Measurements from ENCODE around the gene FAM161A. TPM values are rescaled to one million over a fixed set of nuclear protein-coding genes. Genes with fewer than 3 reads are reported as not detected.

FAM161A gene
- polyA plus RNA-seq, 5 donors, result 20.0 to 31.4 (median 27.6) TPM

DNA sequence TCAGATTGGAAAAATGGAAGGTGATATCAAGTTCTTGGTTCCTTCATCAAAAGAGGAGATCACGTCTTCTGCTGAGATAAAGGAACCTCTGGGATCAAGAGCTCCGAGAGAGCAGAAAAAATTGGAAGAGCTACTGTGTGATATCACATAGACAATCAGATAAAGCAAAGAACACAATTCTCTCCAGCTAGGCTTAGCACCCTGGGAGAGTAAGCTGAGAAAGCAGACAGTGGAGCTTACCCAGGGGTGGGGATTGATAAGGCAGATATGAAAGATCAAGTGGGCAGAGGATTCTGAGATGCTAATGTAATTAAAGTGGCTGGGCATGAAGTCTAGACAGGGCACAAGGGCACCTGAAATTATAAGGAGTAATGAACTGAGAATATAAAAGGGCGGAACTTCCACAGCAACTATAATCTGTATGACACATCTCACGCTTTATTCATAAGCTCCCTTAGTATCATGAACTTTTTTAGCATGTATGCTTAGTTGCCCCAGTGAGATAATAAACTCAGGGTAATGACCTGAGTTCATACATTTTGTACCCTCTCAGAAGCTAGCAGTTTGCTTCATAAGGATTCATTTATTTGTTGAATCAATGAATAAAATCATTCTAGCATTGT is 65.8 kb downstream of the FAM161A start:
- DNase-seq, result no peak

GRCh38 chr2:61786876-61787275 is 67.0 kb downstream of the FAM161A start:
- no peak for DNase-seq

DNA sequence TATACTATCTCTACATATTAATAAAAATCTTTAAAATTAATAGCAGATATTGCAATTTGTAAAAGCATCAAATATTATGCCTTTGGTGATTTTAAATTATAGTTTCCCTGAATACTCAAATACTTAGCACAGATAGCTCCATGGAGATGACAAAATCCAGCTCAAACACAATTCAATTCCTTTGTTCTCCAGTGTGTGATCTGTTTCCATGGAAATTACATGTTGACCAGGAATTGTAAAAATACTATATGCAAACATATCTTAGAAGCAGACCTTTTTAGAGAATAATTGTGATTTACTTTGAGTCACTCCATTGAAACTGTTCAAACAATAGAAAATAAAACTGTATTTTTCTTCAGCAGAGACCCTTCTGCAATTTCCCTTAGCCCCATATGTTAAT is 68.3 kb downstream of the FAM161A start:
- DNase-seq, result no peak

DNA sequence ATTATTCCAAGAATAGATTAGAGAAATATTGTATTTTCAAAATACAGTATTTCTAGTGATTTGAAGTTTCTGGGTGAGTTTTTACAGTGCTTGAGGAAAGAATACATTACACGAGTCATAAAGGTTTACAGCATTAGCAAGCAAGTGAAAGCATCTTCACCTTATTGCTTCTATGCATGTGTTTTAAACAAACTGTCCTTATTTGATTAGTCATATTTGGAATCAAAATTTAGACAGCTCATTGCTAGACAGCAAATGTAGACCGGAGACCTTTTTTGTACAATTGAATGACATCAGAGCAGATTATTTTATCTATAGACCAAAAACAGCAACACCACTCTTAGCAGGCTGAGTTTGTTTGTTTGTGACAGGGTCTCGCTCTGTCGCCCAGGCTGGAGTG is 69.2 kb downstream of the FAM161A start:
- no peak for DNase-seq

DNA sequence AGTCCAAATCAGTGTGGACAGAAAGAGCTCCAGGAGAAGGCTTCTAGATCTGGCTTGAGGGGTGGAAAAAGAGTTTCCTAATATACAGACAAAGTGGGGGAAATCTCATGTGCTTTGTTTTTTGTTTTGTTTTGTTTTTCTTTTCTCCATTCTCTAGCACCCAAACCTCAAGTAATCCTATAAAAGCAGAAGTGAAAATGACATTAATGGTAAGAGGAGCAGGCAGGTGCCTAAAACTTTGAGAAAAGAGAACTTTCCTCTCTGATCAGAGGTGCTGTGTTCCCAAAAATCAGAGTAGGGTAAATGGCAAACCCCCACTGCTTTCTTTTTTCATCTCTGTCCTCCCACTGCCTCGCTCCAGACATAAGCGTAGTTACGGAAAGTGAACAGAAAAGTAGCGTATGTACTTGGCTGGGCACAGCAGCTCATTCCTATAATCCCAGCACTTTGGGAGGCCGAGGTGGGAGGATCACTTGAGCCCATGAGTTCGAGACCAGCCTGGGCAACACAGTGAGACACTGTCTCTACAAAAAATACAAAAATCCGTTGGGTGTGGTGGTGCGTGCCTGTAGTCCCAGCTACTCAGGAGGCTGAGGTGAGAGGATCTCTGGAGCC is 77.8 kb downstream of the FAM161A start:
- DNase-seq, result no peak

Other genes starting within 250 kb of the FAM161A start
- 100 to 1,000 TPM; 146 to 163 (median 153) TPM for gene CCT4, start 34.6 kb upstream of the FAM161A start, polyA plus RNA-seq (ENCODE audit: insufficient read depth in 1 of 5, insufficient read length in 5 of 5, low replicate concordance in 1 of 5)
- gene COMMD1, start 51.6 kb upstream of the FAM161A start, polyA plus RNA-seq (ENCODE audit: insufficient read depth in 1 of 5, insufficient read length in 5 of 5, low replicate concordance in 1 of 5), result 10 to 100 TPM; 47.5 to 91.7 (median 84.9) TPM